Immature natural killer cell (primary cell): ENCODE results near the gene IKBKE. TPM values are rescaled to one million over a fixed set of nuclear protein-coding genes. Genes with fewer than 3 reads are reported as not detected.
A peak's percentile ranks its signal among the peaks of the same experiment; 100 is the strongest.
"Not testable (repeated sequence)": the region's sequence is repeated elsewhere in the genome, so short reads cannot be mapped to it uniquely, and the experiment has no call there.

Experiments
- DNase-seq, 3 donors: peaks; one replicate each; pipeline ENCODE4 v3.0.0; 2022; ENCODE audit warnings: mixed read lengths in 1 of 3
- H3K27ac Mint-ChIP-seq, 6 donors: one replicate each; pipeline ENCODE4 v1.8.0; 2020; ENCODE audit warnings: mixed read lengths in 6 of 6, mild to moderate bottlenecking in 5 of 6, inconsistent platforms in 4 of 6, moderate library complexity in 3 of 6
- H3K27me3 Mint-ChIP-seq, 3 donors: one replicate each; pipeline ENCODE4 v1.8.0; 2020 to 2021; ENCODE audit warnings: low read depth in 3 of 3, mild to moderate bottlenecking in 3 of 3, mixed read lengths in 3 of 3, moderate library complexity in 3 of 3, inconsistent platforms in 1 of 3
- H3K36me3 Mint-ChIP-seq, 3 donors: one replicate each; pipeline ENCODE4 v1.8.0; 2020; ENCODE audit warnings: mixed read lengths in 3 of 3, inconsistent platforms in 2 of 3, mild to moderate bottlenecking in 2 of 3
- H3K4me1 Mint-ChIP-seq, 2 donors: one replicate each; pipeline ENCODE4 v1.8.0; 2020; ENCODE audit warnings: inconsistent platforms in 2 of 2, mild to moderate bottlenecking in 2 of 2, mixed read lengths in 2 of 2, moderate library complexity in 1 of 2
- H3K4me3 Mint-ChIP-seq, 5 donors: one replicate each; pipeline ENCODE4 v1.8.0; 2020; ENCODE audit warnings: mild to moderate bottlenecking in 5 of 5, mixed read lengths in 5 of 5, inconsistent platforms in 3 of 5, moderate library complexity in 3 of 5
- H3K9me3 Mint-ChIP-seq, 6 donors: one replicate each; pipeline ENCODE4 v1.8.0; 2020; ENCODE audit warnings: mild to moderate bottlenecking in 6 of 6, mixed read lengths in 6 of 6, inconsistent platforms in 4 of 6, moderate library complexity in 3 of 6
- polyA plus RNA-seq, 3 donors: library from polyadenylated mRNA; unstranded; fragments of 300-500 nt; fragmentation: Illumina TruSeq; gene quantifications; one replicate each; pipeline ENCODE4 v1.2.3, GENCODE V29; 2021

IKBKE gene
- polyA plus RNA-seq, 3 donors from 2014 or later, result 21.1 to 29.7 (median 28.3) TPM

- not testable (repeated sequence) for H3K4me1 Mint-ChIP-seq, DNase-seq, H3K9me3 Mint-ChIP-seq, H3K4me3 Mint-ChIP-seq, H3K27ac Mint-ChIP-seq, H3K27me3 Mint-ChIP-seq
- peaks cover 9 to 31% (median 14%) of the 10 kb centered on the region in 3 donors for H3K36me3 Mint-ChIP-seq
Observed at GRCh38 chr1:206483864-206484263, 13.6 kb downstream of the IKBKE start.

- no peaks in the 10 kb centered on the region for H3K9me3 Mint-ChIP-seq
- DNase-seq, result no peak
- H3K27me3 Mint-ChIP-seq, result no peaks in the 10 kb centered on the region
- H3K36me3 Mint-ChIP-seq, result peaks cover 5 to 26% (median 9%) of the 10 kb centered on the region in 3 donors
- no peak overlapping the region for H3K4me3 Mint-ChIP-seq
- H3K27ac Mint-ChIP-seq, result no peak overlapping the region
- H3K4me1 Mint-ChIP-seq, result no peaks in the 10 kb centered on the region
Observed at GRCh38 chr1:206484901-206485300, 14.6 kb downstream of the IKBKE start.

- H3K36me3 Mint-ChIP-seq, result peaks cover 7 to 39% (median 13%) of the 10 kb centered on the region in 3 donors
- H3K4me3 Mint-ChIP-seq, result no peak overlapping the region
- no peaks in the 10 kb centered on the region for H3K9me3 Mint-ChIP-seq
- DNase-seq, result no peak
- peaks cover 9% of the 10 kb centered on the region in 2 donors for H3K4me1 Mint-ChIP-seq
- no peak overlapping the region for H3K27ac Mint-ChIP-seq
- H3K27me3 Mint-ChIP-seq, result no peaks in the 10 kb centered on the region
Observed at GRCh38 chr1:206486995-206487788, 16.9 kb downstream of the IKBKE start.

GRCh38 chr1:206487970-206488369 is 17.7 kb downstream of the IKBKE start:
- Mint-ChIP-seq H3K27me3 (no peaks in the 10 kb centered on the region), H3K27ac (no peak overlapping the region), H3K4me3 (no peak overlapping the region), H3K4me1 (peaks cover 9% of the 10 kb centered on the region in 2 donors), H3K36me3 (peaks cover 12 to 43% (median 16%) of the 10 kb centered on the region in 3 donors), H3K9me3 (no peaks in the 10 kb centered on the region)
- no peak for DNase-seq

GRCh38 chr1:206488466-206488865 is 18.2 kb downstream of the IKBKE start:
- Mint-ChIP-seq H3K27ac (no peak overlapping the region), H3K9me3 (no peaks in the 10 kb centered on the region), H3K4me3 (no peak overlapping the region), H3K36me3 (peaks cover 12 to 40% (median 13%) of the 10 kb centered on the region in 3 donors), H3K27me3 (no peaks in the 10 kb centered on the region), H3K4me1 (peaks cover 9% of the 10 kb centered on the region in 2 donors)
- DNase-seq, result no peak

GRCh38 chr1:206489980-206490770 is 19.9 kb downstream of the IKBKE start:
- H3K27ac Mint-ChIP-seq, result no peak overlapping the region
- H3K4me1 Mint-ChIP-seq, result peaks cover 9% of the 10 kb centered on the region in 2 donors
- no peak overlapping the region for H3K4me3 Mint-ChIP-seq
- peak; percentile 53 to 61 (median 55) for DNase-seq
- no peaks in the 10 kb centered on the region for H3K9me3 Mint-ChIP-seq
- H3K36me3 Mint-ChIP-seq, result peaks cover 12 to 41% (median 16%) of the 10 kb centered on the region in 3 donors
- H3K27me3 Mint-ChIP-seq, result no peaks in the 10 kb centered on the region

GRCh38 chr1:206490771-206491405 is 20.6 kb downstream of the IKBKE start:
- peaks cover 12 to 35% (median 17%) of the 10 kb centered on the region in 3 donors for H3K36me3 Mint-ChIP-seq
- H3K9me3 Mint-ChIP-seq, result no peaks in the 10 kb centered on the region
- no peak for DNase-seq
- peaks cover 9% of the 10 kb centered on the region in 2 donors for H3K4me1 Mint-ChIP-seq
- H3K27me3 Mint-ChIP-seq, result no peaks in the 10 kb centered on the region
- no peak overlapping the region for H3K4me3 Mint-ChIP-seq
- no peak overlapping the region for H3K27ac Mint-ChIP-seq

GRCh38 chr1:206491616-206492015 is 21.3 kb downstream of the IKBKE start:
- Mint-ChIP-seq H3K36me3 (peaks cover 12 to 41% (median 22%) of the 10 kb centered on the region in 3 donors), H3K4me1 (peaks cover 9% of the 10 kb centered on the region in 2 donors), H3K27ac (no peak overlapping the region), H3K4me3 (no peak overlapping the region), H3K27me3 (no peaks in the 10 kb centered on the region), H3K9me3 (no peaks in the 10 kb centered on the region)
- DNase-seq, result no peak

GRCh38 chr1:206492589-206492988 is 22.3 kb downstream of the IKBKE start:
- no peak for DNase-seq
- Mint-ChIP-seq H3K27ac (no peak overlapping the region), H3K4me1 (peaks cover 9% of the 10 kb centered on the region in 2 donors), H3K27me3 (no peaks in the 10 kb centered on the region), H3K9me3 (no peaks in the 10 kb centered on the region), H3K4me3 (no peak overlapping the region), H3K36me3 (peaks cover 12 to 35% (median 22%) of the 10 kb centered on the region in 3 donors)

GRCh38 chr1:206493279-206493678 is 23.0 kb downstream of the IKBKE start:
- peaks cover 9% of the 10 kb centered on the region in 2 donors for H3K4me1 Mint-ChIP-seq
- H3K36me3 Mint-ChIP-seq, result peaks cover 12 to 32% (median 17%) of the 10 kb centered on the region in 3 donors
- no peak for DNase-seq
- no peaks in the 10 kb centered on the region for H3K9me3 Mint-ChIP-seq
- H3K4me3 Mint-ChIP-seq, result no peak overlapping the region
- peaks cover 0 to under 1% (median 0%) of the 10 kb centered on the region in 3 donors for H3K27me3 Mint-ChIP-seq
- H3K27ac Mint-ChIP-seq, result no peak overlapping the region

- Mint-ChIP-seq H3K27me3 (peaks cover 0 to 1% (median 0%) of the 10 kb centered on the region in 3 donors), H3K4me3 (no peak overlapping the region), H3K27ac (no peak overlapping the region), H3K4me1 (peaks cover 9% of the 10 kb centered on the region in 2 donors), H3K9me3 (no peaks in the 10 kb centered on the region), H3K36me3 (peaks cover 7 to 37% (median 17%) of the 10 kb centered on the region in 3 donors)
- no peak for DNase-seq
Observed at GRCh38 chr1:206495011-206495461, 24.8 kb downstream of the IKBKE start.

- Mint-ChIP-seq H3K9me3 (no peaks in the 10 kb centered on the region), H3K36me3 (peaks cover 7 to 35% (median 17%) of the 10 kb centered on the region in 3 donors), H3K4me3 (no peak overlapping the region), H3K27me3 (peaks cover 0 to 1% (median 0%) of the 10 kb centered on the region in 3 donors), H3K4me1 (peaks cover 7 to 8% of the 10 kb centered on the region in 2 donors), H3K27ac (no peak overlapping the region)
- DNase-seq, result no peak
Observed at GRCh38 chr1:206495493-206496046, 25.3 kb downstream of the IKBKE start.

GRCh38 chr1:206496131-206496793 is 26.0 kb downstream of the IKBKE start:
- no peaks in the 10 kb centered on the region for H3K9me3 Mint-ChIP-seq
- peak overlapping the region in 1 of 6 donors; percentile 36 for H3K27ac Mint-ChIP-seq
- no peak overlapping the region for H3K4me3 Mint-ChIP-seq
- no peak for DNase-seq
- H3K36me3 Mint-ChIP-seq, result peaks cover 7 to 28% (median 17%) of the 10 kb centered on the region in 3 donors
- peaks cover under 1 to 1% of the 10 kb centered on the region in 2 donors for H3K4me1 Mint-ChIP-seq
- H3K27me3 Mint-ChIP-seq, result peaks cover 0 to 1% (median 0%) of the 10 kb centered on the region in 3 donors
